GM12878 (cell line): ENCODE data around the gene RPL18. TPM values are rescaled to one million over a fixed set of nuclear protein-coding genes. Genes with fewer than 3 reads are reported as not detected.

ENCODE experiments used
- ATF3 ChIP-seq: IDR thresholded peaks from 2 replicates; pipeline ENCODE4 v1.6.1; 2011; ENCODE audit warnings: low read depth, mild to moderate bottlenecking, low read length, moderate library complexity, borderline replicate concordance; ENCODE audit errors: extremely low read depth
- BRCA1 ChIP-seq: IDR thresholded peaks from 2 replicates; pipeline ENCODE4 v1.6.1; 2011; ENCODE audit warnings: low read depth, low read length, improper control_type of control experiment
- CEBPB ChIP-seq, 2 experiments: fragments of 150-350 bp in 1 of 2; IDR thresholded peaks; 2 replicates each; pipeline ENCODE4 v1.6.1; 2012 to 2014; ENCODE audit warnings: low read depth in 2 of 2, low read length in 2 of 2, borderline replicate concordance in 1 of 2, inconsistent platforms in 1 of 2
- CREM ChIP-seq: IDR thresholded peaks from 2 replicates; pipeline ENCODE4 v1.6.1; 2014; ENCODE audit warnings: antibody characterized with exemption, low read depth
- CTCF ChIP-seq, 3 experiments: IDR thresholded peaks in 2 of 3; conservative IDR thresholded peaks in 1 of 3; 2 replicates each; pipeline ENCODE4 v1.5.1; 2011; ENCODE audit warnings: low read depth in 3 of 3, low read length in 3 of 3, mild to moderate bottlenecking in 3 of 3, control low read depth in 2 of 3, moderate library complexity in 2 of 3, inconsistent platforms in 1 of 3, mixed read lengths in 1 of 3; ENCODE audit not compliant: control insufficient read depth in 2 of 3, insufficient read depth in 1 of 3; ENCODE audit errors: extremely low read depth in 1 of 3
- IKZF1 ChIP-seq: fragments of 450-650 bp; conservative IDR thresholded peaks from 2 replicates; pipeline ENCODE4 v1.6.1; 2017; ENCODE audit warnings: antibody characterized with exemption, mild to moderate bottlenecking
- IRF3 ChIP-seq: fragments of 450-650 bp; IDR thresholded peaks from 2 replicates; pipeline ENCODE4 v1.6.1; 2014; ENCODE audit warnings: mild to moderate bottlenecking
- JUND ChIP-seq: IDR thresholded peaks from 2 replicates; pipeline ENCODE4 v1.6.1; 2012; ENCODE audit warnings: low read depth, mild to moderate bottlenecking, low read length, improper control_type of control experiment, moderate library complexity
- NR2F1 ChIP-seq: fragments of 450-650 bp; conservative IDR thresholded peaks from 2 replicates; pipeline ENCODE4 v1.6.1; 2017; ENCODE audit warnings: mild to moderate bottlenecking
- PKNOX1 ChIP-seq: fragments of 450-650 bp; IDR thresholded peaks from 2 replicates; pipeline ENCODE4 v1.6.1; 2016; ENCODE audit warnings: mild to moderate bottlenecking
- POLR2A ChIP-seq: IDR thresholded peaks from 2 replicates; pipeline ENCODE4 v1.6.1; 2011; ENCODE audit warnings: low read depth, mild to moderate bottlenecking, low read length
- RFX5 ChIP-seq: IDR thresholded peaks from 2 replicates; pipeline ENCODE4 v1.6.1; 2011; ENCODE audit warnings: low read depth, low read length, improper control_type of control experiment
- SKIL ChIP-seq: fragments of 450-650 bp; IDR thresholded peaks from 2 replicates; pipeline ENCODE4 v1.6.1; 2017; ENCODE audit warnings: mild to moderate bottlenecking, low read depth, inconsistent platforms; ENCODE audit not compliant: poor library complexity, severe bottlenecking
- SP1 ChIP-seq: IDR thresholded peaks from one replicate; pipeline ENCODE4 v1.6.1; 2011; ENCODE audit warnings: low read depth, low read length
- SREBF1 ChIP-seq: IDR thresholded peaks from 2 replicates; pipeline ENCODE4 v1.6.1; 2012; ENCODE audit warnings: mild to moderate bottlenecking, low read length
- YY1 ChIP-seq: IDR thresholded peaks from 2 replicates; pipeline ENCODE4 v1.6.1; 2011; ENCODE audit warnings: low read depth, mild to moderate bottlenecking, low read length
- ZBTB11 ChIP-seq: fragments of 450-650 bp; formaldehyde crosslinking; IDR thresholded peaks from 2 replicates; pipeline ENCODE4 v1.5.0; 2022; ENCODE audit warnings: mild to moderate bottlenecking, missing genetic modification characterization
- polyA plus RNA-seq, 11 experiments: library from polyadenylated mRNA; depleted of rRNA in 4 of 11; unstranded in 6 of 11; stranded (reverse) in 5 of 11; fragments of >200 nt; fragmentation: Nextera tagmentation in 4 of 11; fragmentation: Illumina TruSeq in 1 of 11; extraction: Ambion mirVana in 4 of 11; extraction: Trizol in 1 of 11; gene quantifications; 1 replicate in 1 of 11; 2 replicates in 10 of 11; pipeline versions ENCODE4 v1.2.1 to v1.2.3, GENCODE V29; 2011 to 2016; ENCODE audit warnings: inconsistent platforms in 2 of 11, missing spikeins in 2 of 11, low read depth in 1 of 11
- total RNA-seq, 4 experiments: library from RNA; depleted of rRNA in 3 of 4; stranded (reverse); fragments of >200 nt in 3 of 4; fragmentation: Illumina TruSeq in 1 of 4; extraction: Trizol in 1 of 4; gene quantifications; 2 replicates each; pipeline versions ENCODE4 v1.2.1 to v1.2.3, GENCODE V29; 2013 to 2021

Gene RPL18
- total and polyA plus RNA-seq, 10 of the 15 experiments (the other 5 are each of a cell fraction or from before 2014, with no cell fraction given): 393 to 4,267 (median 2,019) TPM

GRCh38 chr19:48660852-48661710 lies 42.1 kb upstream of the RPL18 start (continued):
- TF ChIP-seq BRCA1: peak; percentile 40; the same call in 1 of the 2 replicates
- TF ChIP-seq ZBTB11 (CRISPR knock-in tag): no peak
- TF ChIP-seq YY1: 0 out of 2 replicates have a peak, but pooled peaks have one; percentile 5
- TF ChIP-seq JUND: peak; percentile 87
- peak; percentile 70 for TF ChIP-seq NR2F1
- TF ChIP-seq CEBPB (IDR thresholded peaks at IDR 0.05; ENCODE audit: borderline replicate concordance in 1 of 2, low read depth in 2 of 2, low read length in 2 of 2): peak in 1 of 2 experiments; percentile 59; a peak in 1 of 4 replicates
- TF ChIP-seq ATF3: no peak
- TF ChIP-seq SP1: peak; percentile 74
- TF ChIP-seq PKNOX1: peak; percentile 31; the same call in 1 of the 2 replicates
- peak; percentile 70 for TF ChIP-seq IRF3
- peak; percentile 63; the same call in 1 of the 2 replicates for TF ChIP-seq SREBF1
- TF ChIP-seq SKIL: peak; percentile 18
- peak; percentile 98 for TF ChIP-seq RFX5
- peak; percentile 40 for TF ChIP-seq IKZF1
- no peak for TF ChIP-seq CTCF (IDR thresholded peaks at IDR 0.05 in 2 of 3, conservative IDR thresholded peaks at IDR 0.05 in 1 of 3; ENCODE audit: control insufficient read depth in 2 of 3, extremely low read depth in 1 of 3, insufficient read depth in 1 of 3, low read depth in 3 of 3, low read length in 3 of 3)
- TF ChIP-seq POLR2A: peak; percentile 22; the same call in 1 of the 2 replicates
- peak; percentile 95 for TF ChIP-seq CREM
